Lung (tissue), 12 donors: ENCODE measurements around the gene C3orf18. TPM values are rescaled to one million over a fixed set of nuclear protein-coding genes. Genes with fewer than 3 reads are reported as not detected.

Source experiments
- ATAC-seq: fragments of 200-7000 bp; cut with Tn5 transposase; one replicate; pipeline ENCODE4 v1.9.1; 2020; ENCODE audit warnings: moderate number of reproducible peaks; ENCODE audit not compliant: insufficient read depth, low FRiP score
- DNase-seq, 3 donors: peaks; one replicate each; pipeline ENCODE4 v3.0.0-alpha.2; 2013 to 2017
- H3K27ac ChIP-seq, 2 donors: one replicate each; pipeline ENCODE4 v1.5.1; 2013; ENCODE audit warnings: mild to moderate bottlenecking in 2 of 2, moderate library complexity in 2 of 2, control low read depth in 1 of 2, inconsistent platforms in 1 of 2, low read depth in 1 of 2, low read length in 1 of 2
- H3K27me3 ChIP-seq, 3 donors: one replicate each; pipeline ENCODE4 v1.5.1; 2013; ENCODE audit warnings: low read length in 2 of 3; ENCODE audit not compliant: control insufficient read depth in 3 of 3, insufficient read depth in 3 of 3
- H3K36me3 ChIP-seq, 4 donors: one replicate each; pipeline ENCODE4 v1.5.1; 2013; ENCODE audit warnings: low read length in 4 of 4, mild to moderate bottlenecking in 1 of 4, moderate library complexity in 1 of 4; ENCODE audit not compliant: control insufficient read depth in 4 of 4, insufficient read depth in 4 of 4
- H3K4me1 ChIP-seq, 5 donors: one replicate each; pipeline ENCODE4 v1.5.1; 2013; ENCODE audit warnings: low read length in 5 of 5, mild to moderate bottlenecking in 2 of 5, moderate library complexity in 1 of 5; ENCODE audit not compliant: control insufficient read depth in 5 of 5, insufficient read depth in 5 of 5
- H3K4me3 ChIP-seq: one replicate; pipeline ENCODE4 v1.5.1; 2013; ENCODE audit warnings: mild to moderate bottlenecking, control low read depth, moderate library complexity
- H3K9ac ChIP-seq, 2 donors: one replicate each; pipeline ENCODE4 v1.5.1; 2013; ENCODE audit warnings: low read length in 2 of 2, control low read depth in 1 of 2; ENCODE audit not compliant: insufficient read depth in 1 of 2
- H3K9me3 ChIP-seq, 4 donors: one replicate each; pipeline ENCODE4 v1.5.1; 2013; ENCODE audit warnings: low read length in 3 of 4, mild to moderate bottlenecking in 1 of 4, moderate library complexity in 1 of 4; ENCODE audit not compliant: control insufficient read depth in 4 of 4, insufficient read depth in 3 of 4
- WGBS, 2 donors: extraction: QIAGEN DNeasy Blood & Tissue Kit; methylation state at CpG; one replicate each; pipeline ENCODE4 v1.1.7; 2013; 5-methylcytosine and 5-hydroxymethylcytosine counted together
- polyA plus RNA-seq, 2 donors: library from polyadenylated mRNA; stranded (reverse); fragments of 200-250 nt; gene quantifications; one replicate each; pipeline ENCODE4 v1.2.1, GENCODE V29; 2013
- total RNA-seq, 2 donors: library from RNA; depleted of rRNA in 1 of 2; stranded (reverse); fragments of >200 nt in 1 of 2; gene quantifications; one replicate each; pipeline ENCODE4 v1.2.1, GENCODE V29; 2014 to 2021
- TF ChIP-seq, protein P1 (sequence below): IDR thresholded peaks from 2 replicates; pipeline ENCODE4 v1.5.1; 2012; ENCODE audit warnings: mild to moderate bottlenecking; ENCODE audit errors: control extremely low read depth, extremely low read depth
- donor health status: control.
- donor health status: control.
- donor health status: Bipolar disorder and iron deficiency.
- donor health status: healthy.
- donor health status: DM: yes; HTN: yes; CAD: no.

C3orf18 gene
- total and polyA plus RNA-seq, 4 donors: 2.7 to 7.0 (median 4.5) TPM

DNA sequence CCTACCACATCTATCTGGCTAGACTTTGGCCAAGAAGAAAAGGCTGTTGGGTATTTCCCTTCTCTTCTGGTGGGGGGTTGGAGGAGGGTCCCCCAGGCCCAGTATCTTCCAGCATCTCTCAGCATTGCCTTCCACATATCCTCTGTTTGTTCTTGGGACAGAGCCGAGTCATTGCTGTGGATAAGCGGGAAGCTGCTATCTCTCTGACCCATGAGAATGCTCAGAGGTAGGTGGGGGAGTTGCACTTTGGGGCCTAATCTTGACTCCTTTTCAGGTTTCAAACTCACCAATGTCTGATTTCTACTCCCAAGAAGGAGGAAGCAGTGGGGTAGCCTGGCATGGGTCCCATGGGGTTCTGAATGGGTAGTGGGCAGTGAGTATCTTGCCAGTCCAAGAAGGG is 9.8 kb upstream of the C3orf18 start:
- ATAC-seq: no peak
- TF ChIP-seq, protein P1, sequence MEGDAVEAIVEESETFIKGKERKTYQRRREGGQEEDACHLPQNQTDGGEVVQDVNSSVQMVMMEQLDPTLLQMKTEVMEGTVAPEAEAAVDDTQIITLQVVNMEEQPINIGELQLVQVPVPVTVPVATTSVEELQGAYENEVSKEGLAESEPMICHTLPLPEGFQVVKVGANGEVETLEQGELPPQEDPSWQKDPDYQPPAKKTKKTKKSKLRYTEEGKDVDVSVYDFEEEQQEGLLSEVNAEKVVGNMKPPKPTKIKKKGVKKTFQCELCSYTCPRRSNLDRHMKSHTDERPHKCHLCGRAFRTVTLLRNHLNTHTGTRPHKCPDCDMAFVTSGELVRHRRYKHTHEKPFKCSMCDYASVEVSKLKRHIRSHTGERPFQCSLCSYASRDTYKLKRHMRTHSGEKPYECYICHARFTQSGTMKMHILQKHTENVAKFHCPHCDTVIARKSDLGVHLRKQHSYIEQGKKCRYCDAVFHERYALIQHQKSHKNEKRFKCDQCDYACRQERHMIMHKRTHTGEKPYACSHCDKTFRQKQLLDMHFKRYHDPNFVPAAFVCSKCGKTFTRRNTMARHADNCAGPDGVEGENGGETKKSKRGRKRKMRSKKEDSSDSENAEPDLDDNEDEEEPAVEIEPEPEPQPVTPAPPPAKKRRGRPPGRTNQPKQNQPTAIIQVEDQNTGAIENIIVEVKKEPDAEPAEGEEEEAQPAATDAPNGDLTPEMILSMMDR: no peak
- 96 to 100% methylated on average over 2 of the region's 2 CpGs for WGBS, 2 donors
- H3K4me1 ChIP-seq: peaks cover 0 to 27% (median under 1%) of the 10 kb centered on the region in 5 donors
- H3K9me3 ChIP-seq: no peaks in the 10 kb centered on the region
- no peak overlapping the region for H3K27ac ChIP-seq
- peaks cover 0 to 47% (median 20%) of the 10 kb centered on the region in 4 donors for H3K36me3 ChIP-seq
- no peaks in the 10 kb centered on the region for H3K27me3 ChIP-seq
- no peak overlapping the region for H3K9ac ChIP-seq
- H3K4me3 ChIP-seq: no peak overlapping the region
- no peak for DNase-seq

DNA sequence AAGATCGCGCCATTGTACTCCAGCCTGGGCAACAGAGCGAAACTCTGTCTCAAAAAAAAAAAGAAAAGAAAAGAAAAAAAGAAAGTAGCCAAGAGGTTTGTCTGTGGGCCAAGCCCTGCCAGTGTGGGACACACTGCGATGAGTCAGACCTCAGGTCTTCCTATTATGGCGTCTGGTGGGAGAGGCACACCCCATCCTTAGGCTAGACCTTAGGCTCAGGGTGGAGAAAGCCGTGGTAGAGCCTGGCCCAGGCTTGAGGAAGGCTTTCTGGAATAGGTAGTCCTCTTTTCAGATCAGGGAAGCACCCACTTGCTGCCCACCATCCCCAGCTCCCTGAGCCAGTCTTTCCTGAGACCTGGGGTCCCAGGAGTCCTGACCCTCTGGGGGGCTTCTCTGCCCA is 7.8 kb upstream of the C3orf18 start:
- Histone ChIP-seq H3K27me3 (no peaks in the 10 kb centered on the region), H3K36me3 (peaks cover 0 to 36% (median 20%) of the 10 kb centered on the region in 4 donors), H3K27ac (no peak overlapping the region), H3K9me3 (no peaks in the 10 kb centered on the region), H3K4me3 (no peak overlapping the region), H3K9ac (no peak overlapping the region), H3K4me1 (peaks cover 0 to 19% (median 4%) of the 10 kb centered on the region in 5 donors)
- 90 to 92% methylated on average over 6 of the region's 6 CpGs for WGBS, 2 donors
- DNase-seq (no peak), ATAC-seq (no peak)
- TF ChIP-seq, protein P1: no peak

DNA sequence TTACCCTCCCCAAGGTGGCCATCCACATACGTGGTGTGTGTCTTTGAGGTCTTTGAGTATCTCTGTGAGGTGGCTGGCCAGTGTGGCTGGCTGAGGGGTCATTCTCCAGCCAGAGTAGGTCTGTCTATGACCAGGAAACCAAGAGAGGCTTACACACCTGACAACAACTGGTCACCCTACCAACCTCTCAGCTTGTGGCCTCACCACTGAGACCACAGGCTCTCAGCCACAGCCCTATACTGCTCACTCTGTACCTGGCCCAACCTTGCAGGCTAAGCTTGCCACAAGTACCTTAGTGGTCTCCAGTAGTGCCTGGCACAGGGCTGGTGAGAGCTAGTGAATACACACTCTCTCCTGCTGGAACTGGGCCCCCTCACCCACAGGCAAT is 6.9 kb upstream of the C3orf18 start:
- TF ChIP-seq, protein P1: no peak
- 58 to 100% methylated on average over 1 of the region's 1 CpG for WGBS, 2 donors
- Histone ChIP-seq H3K9ac (no peak overlapping the region), H3K27ac (peak overlapping the region in 1 of 2 donors; percentile 59), H3K4me3 (no peak overlapping the region), H3K36me3 (peaks cover 0 to 29% (median 19%) of the 10 kb centered on the region in 4 donors), H3K27me3 (no peaks in the 10 kb centered on the region), H3K4me1 (peaks cover 0 to 22% (median 8%) of the 10 kb centered on the region in 5 donors), H3K9me3 (no peaks in the 10 kb centered on the region)
- DNase-seq (no peak), ATAC-seq (no peak)
